Loucy (cell line): ENCODE results near the gene IQGAP3.
A peak's percentile ranks its signal among the peaks of the same experiment; 100 is the strongest.

Experiments used
- H2AFZ ChIP-seq: fragments of 200-600 bp; sonication (generic); 2 replicates; pipeline ENCODE4 v1.6.0; 2016; ENCODE audit warnings: antibody characterized with exemption, mild to moderate bottlenecking, low read length, moderate library complexity
- H3F3A ChIP-seq: fragments of 200-600 bp; 2 replicates; pipeline ENCODE4 v1.6.0; 2016; ENCODE audit warnings: antibody characterized with exemption, low read depth, mild to moderate bottlenecking
- H3K27me3 ChIP-seq: fragments of 200-600 bp; sonication (generic); 2 replicates; pipeline ENCODE4 v1.6.1; 2014; ENCODE audit warnings: low read length, mild to moderate bottlenecking; ENCODE audit not compliant: insufficient read depth, poor library complexity, severe bottlenecking
- H3K36me3 ChIP-seq: fragments of 200-600 bp; sonication (generic); 2 replicates; pipeline ENCODE4 v1.6.1; 2016; ENCODE audit warnings: low read length; ENCODE audit not compliant: insufficient read depth
- H3K4me1 ChIP-seq: fragments of 200-600 bp; sonication (generic); 2 replicates; pipeline ENCODE4 v1.5.1; 2014; ENCODE audit warnings: low read length, mild to moderate bottlenecking; ENCODE audit not compliant: insufficient read depth, poor library complexity, severe bottlenecking
- H3K4me2 ChIP-seq: fragments of 200-600 bp; sonication (generic); 2 replicates; pipeline ENCODE4 v1.6.0; 2014; ENCODE audit warnings: antibody characterized with exemption, low read length, low read depth, mild to moderate bottlenecking; ENCODE audit not compliant: poor library complexity, severe bottlenecking
- H3K4me3 ChIP-seq: fragments of 200-600 bp; sonication (generic); 2 replicates; pipeline ENCODE4 v1.5.1; 2014; ENCODE audit warnings: low read length, mild to moderate bottlenecking, mixed read lengths; ENCODE audit not compliant: poor library complexity, severe bottlenecking
- H3K79me2 ChIP-seq: fragments of 200-600 bp; sonication (generic); 2 replicates; pipeline ENCODE4 v1.6.1; 2014; ENCODE audit warnings: low read length; ENCODE audit not compliant: insufficient read depth
- H3K9ac ChIP-seq: fragments of 200-600 bp; sonication (generic); 2 replicates; pipeline ENCODE4 v1.6.0; 2014; ENCODE audit warnings: mild to moderate bottlenecking, low read depth, low read length, moderate library complexity; ENCODE audit not compliant: poor library complexity, severe bottlenecking
- H3K9me2 ChIP-seq: fragments of 200-600 bp; sonication (generic); replicated peaks from 2 replicates; pipeline ENCODE4 v1.6.1; 2016; ENCODE audit warnings: low read depth, low read length, mixed read lengths
- H3K9me3 ChIP-seq: fragments of 200-600 bp; sonication (generic); 2 replicates; pipeline ENCODE4 v1.6.1; 2014; ENCODE audit warnings: mild to moderate bottlenecking, antibody characterized with exemption, low read length, low read depth; ENCODE audit not compliant: insufficient read depth
- H4K20me1 ChIP-seq: fragments of 200-600 bp; sonication (generic); 2 replicates; pipeline ENCODE4 v1.6.0; 2014; ENCODE audit warnings: antibody characterized with exemption, low read length, mild to moderate bottlenecking; ENCODE audit not compliant: insufficient read depth, poor library complexity, severe bottlenecking
- CTCF ChIP-seq: fragments of 200-600 bp; sonication (generic); conservative IDR thresholded peaks from 2 replicates; pipeline ENCODE4 v1.5.1; 2014; ENCODE audit warnings: mild to moderate bottlenecking, antibody characterized with exemption, low read length
- EZH2phosphoT487 ChIP-seq: fragments of 200-600 bp; IDR thresholded peaks from 2 replicates; pipeline ENCODE4 v1.6.1; 2018; ENCODE audit warnings: antibody characterized with exemption, mild to moderate bottlenecking, moderate library complexity, borderline replicate concordance

The IQGAP3 gene

GRCh38 chr1:156510709-156511108 is 61.7 kb downstream of the IQGAP3 start:
- no peaks in the 10 kb centered on the region for H3K36me3 ChIP-seq
- no peaks in the 10 kb centered on the region for H3F3A ChIP-seq
- no peaks in the 10 kb centered on the region for H4K20me1 ChIP-seq
- H3K4me3 ChIP-seq: no peak overlapping the region
- peaks cover 23% of the 10 kb centered on the region for H3K4me1 ChIP-seq
- H3K79me2 ChIP-seq: no peaks in the 10 kb centered on the region; the same call in 1 of the 2 replicates
- H3K4me2 ChIP-seq: no peak overlapping the region
- no peaks in the 10 kb centered on the region for H3K9me3 ChIP-seq
- no peak overlapping the region for H2AFZ ChIP-seq
- no peaks in the 10 kb centered on the region for H3K9me2 ChIP-seq
- H3K9ac ChIP-seq: no peak overlapping the region
- no peak for TF ChIP-seq EZH2phosphoT487
- no peak for TF ChIP-seq CTCF
- H3K27me3 ChIP-seq: no peaks in the 10 kb centered on the region

GRCh38 chr1:156509424-156510034 is 62.8 kb downstream of the IQGAP3 start:
- Histone ChIP-seq H3K9me3 (no peaks in the 10 kb centered on the region), H3K27me3 (no peaks in the 10 kb centered on the region), H3K9ac (no peak overlapping the region), H2AFZ (peak overlapping the region; percentile 37; the same call in 1 of the 2 replicates), H3K36me3 (no peaks in the 10 kb centered on the region), H3K9me2 (no peaks in the 10 kb centered on the region), H3K79me2 (no peaks in the 10 kb centered on the region; the same call in 1 of the 2 replicates), H3K4me2 (no peak overlapping the region), H3F3A (no peaks in the 10 kb centered on the region), H3K4me3 (no peak overlapping the region), H4K20me1 (no peaks in the 10 kb centered on the region), H3K4me1 (peaks cover 29% of the 10 kb centered on the region)
- TF ChIP-seq EZH2phosphoT487 (no peak), CTCF (no peak)

GRCh38 chr1:156508955-156509234 is 63.5 kb downstream of the IQGAP3 start:
- Histone ChIP-seq H3K36me3 (no peaks in the 10 kb centered on the region), H3K9me2 (no peaks in the 10 kb centered on the region), H2AFZ (peak overlapping the region; percentile 37; the same call in 1 of the 2 replicates), H3K79me2 (no peaks in the 10 kb centered on the region; the same call in 1 of the 2 replicates), H3F3A (peaks cover 4% of the 10 kb centered on the region; the same call in 1 of the 2 replicates), H3K9me3 (no peaks in the 10 kb centered on the region), H3K4me3 (no peak overlapping the region), H3K9ac (no peak overlapping the region), H3K4me1 (peaks cover 35% of the 10 kb centered on the region), H3K27me3 (no peaks in the 10 kb centered on the region), H3K4me2 (no peak overlapping the region), H4K20me1 (no peaks in the 10 kb centered on the region)
- TF ChIP-seq CTCF (no peak), EZH2phosphoT487 (no peak)
